ENCODE results near the gene SAMD14.

SAMD14 gene

GRCh38 chr17:50132104-50132794 lies 2.3 kb upstream of the SAMD14 start:
- ATAC-seq, result no peak
- no peak for TF ChIP-seq POU6F1 (CRISPR knock-in tag; IDR thresholded peaks at IDR 0.05; ENCODE audit: borderline replicate concordance, low read depth)
- no peak for TF ChIP-seq CSDC2 (CRISPR knock-in tag; IDR thresholded peaks at IDR 0.05)
- no peak for TF ChIP-seq ZNF565 (CRISPR knock-in tag; conservative IDR thresholded peaks at IDR 0.05; ENCODE audit: low read depth)
- TF ChIP-seq CSRNP3 (CRISPR knock-in tag; IDR thresholded peaks at IDR 0.05), result no peak
- no peak for TF ChIP-seq OSR1 (CRISPR knock-in tag; IDR thresholded peaks at IDR 0.05)
- TF ChIP-seq CREB5 (CRISPR knock-in tag; IDR thresholded peaks at IDR 0.05; ENCODE audit: low read depth), result no peak
- TF ChIP-seq ZC3H10 (CRISPR knock-in tag; IDR thresholded peaks at IDR 0.05), result no peak
- no peak for TF ChIP-seq PATZ1 (CRISPR knock-in tag; IDR thresholded peaks at IDR 0.05; ENCODE audit: borderline replicate concordance)
- TF ChIP-seq GLIS3 (CRISPR knock-in tag; IDR thresholded peaks at IDR 0.05), result no peak
- no peak for TF ChIP-seq TOX (CRISPR knock-in tag; IDR thresholded peaks at IDR 0.05; ENCODE audit: borderline replicate concordance)
- TF ChIP-seq RARB (CRISPR knock-in tag; IDR thresholded peaks at IDR 0.05), result no peak
- TF ChIP-seq TCF4 (CRISPR knock-in tag; IDR thresholded peaks at IDR 0.05; ENCODE audit: borderline replicate concordance), result no peak

GRCh38 chr17:50130559-50131305 lies 772 bp upstream of the SAMD14 start:
- no peak for TF ChIP-seq CREB5 (CRISPR knock-in tag; IDR thresholded peaks at IDR 0.05; ENCODE audit: low read depth)
- ATAC-seq, result no peak

- TF ChIP-seq PPARA (CRISPR knock-in tag; IDR thresholded peaks at IDR 0.05; ENCODE audit: borderline replicate concordance) (no peak), RARB (CRISPR knock-in tag; IDR thresholded peaks at IDR 0.05) (no peak), CSRNP3 (CRISPR knock-in tag; IDR thresholded peaks at IDR 0.05) (no peak), OSR1 (CRISPR knock-in tag; IDR thresholded peaks at IDR 0.05) (no peak), TCF4 (CRISPR knock-in tag; IDR thresholded peaks at IDR 0.05; ENCODE audit: borderline replicate concordance) (no peak), ZFP30 (CRISPR knock-in tag; IDR thresholded peaks at IDR 0.05) (no peak), CREB5 (CRISPR knock-in tag; IDR thresholded peaks at IDR 0.05; ENCODE audit: low read depth) (no peak), ISL1 (CRISPR knock-in tag; IDR thresholded peaks at IDR 0.05) (no peak), ESRRG (CRISPR knock-in tag; IDR thresholded peaks at IDR 0.05) (no peak), BACH2 (CRISPR knock-in tag; IDR thresholded peaks at IDR 0.05; ENCODE audit: borderline replicate concordance) (no peak), ZFP3 (CRISPR knock-in tag; IDR thresholded peaks at IDR 0.05) (no peak), ZNF70 (CRISPR knock-in tag; IDR thresholded peaks at IDR 0.05) (no peak), PATZ1 (CRISPR knock-in tag; IDR thresholded peaks at IDR 0.05; ENCODE audit: borderline replicate concordance) (no peak), TSHZ2 (CRISPR knock-in tag; IDR thresholded peaks at IDR 0.05) (no peak), TOX (CRISPR knock-in tag; IDR thresholded peaks at IDR 0.05; ENCODE audit: borderline replicate concordance) (no peak)
- peak; percentile 7 for ATAC-seq
These were observed 620 bp downstream of the SAMD14 start for GRCh38 chr17:50129353-50129727.
